GM21367 (cell line): Measurements from ENCODE around the gene CLRN3.

Experiments used
- ATAC-seq: cut with Tn5 transposase; IDR thresholded peaks from one replicate; pipeline ENCODE4 v1.9.1; 2021; ENCODE audit not compliant: unreplicated experiment

Gene CLRN3, protein sequence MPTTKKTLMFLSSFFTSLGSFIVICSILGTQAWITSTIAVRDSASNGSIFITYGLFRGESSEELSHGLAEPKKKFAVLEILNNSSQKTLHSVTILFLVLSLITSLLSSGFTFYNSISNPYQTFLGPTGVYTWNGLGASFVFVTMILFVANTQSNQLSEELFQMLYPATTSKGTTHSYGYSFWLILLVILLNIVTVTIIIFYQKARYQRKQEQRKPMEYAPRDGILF

DNA sequence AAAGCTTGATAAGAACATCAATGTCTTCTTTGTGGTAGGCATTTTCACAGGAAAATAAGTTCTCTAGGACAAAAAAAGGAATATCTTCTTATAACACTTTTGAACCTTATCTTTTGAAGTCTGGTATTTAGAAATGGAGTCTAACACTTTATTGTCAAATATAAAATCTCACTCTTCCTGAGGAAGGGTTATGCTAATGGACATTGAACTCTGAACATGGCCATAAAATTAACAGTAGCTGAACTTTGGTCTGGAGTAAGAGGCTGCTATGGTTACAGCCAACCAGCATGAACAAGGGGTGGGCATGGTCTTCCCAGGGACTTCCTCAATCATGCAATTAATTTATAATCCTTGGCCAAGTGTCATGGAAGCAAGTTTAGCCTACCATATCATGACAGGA, at the start of gene CLRN3:
TSS of gene CLRN3 (minus strand) at position 199 of the 400 bp plus-strand sequence. CDS start at position 42, 157 bp downstream.
- no peak for ATAC-seq

DNA sequence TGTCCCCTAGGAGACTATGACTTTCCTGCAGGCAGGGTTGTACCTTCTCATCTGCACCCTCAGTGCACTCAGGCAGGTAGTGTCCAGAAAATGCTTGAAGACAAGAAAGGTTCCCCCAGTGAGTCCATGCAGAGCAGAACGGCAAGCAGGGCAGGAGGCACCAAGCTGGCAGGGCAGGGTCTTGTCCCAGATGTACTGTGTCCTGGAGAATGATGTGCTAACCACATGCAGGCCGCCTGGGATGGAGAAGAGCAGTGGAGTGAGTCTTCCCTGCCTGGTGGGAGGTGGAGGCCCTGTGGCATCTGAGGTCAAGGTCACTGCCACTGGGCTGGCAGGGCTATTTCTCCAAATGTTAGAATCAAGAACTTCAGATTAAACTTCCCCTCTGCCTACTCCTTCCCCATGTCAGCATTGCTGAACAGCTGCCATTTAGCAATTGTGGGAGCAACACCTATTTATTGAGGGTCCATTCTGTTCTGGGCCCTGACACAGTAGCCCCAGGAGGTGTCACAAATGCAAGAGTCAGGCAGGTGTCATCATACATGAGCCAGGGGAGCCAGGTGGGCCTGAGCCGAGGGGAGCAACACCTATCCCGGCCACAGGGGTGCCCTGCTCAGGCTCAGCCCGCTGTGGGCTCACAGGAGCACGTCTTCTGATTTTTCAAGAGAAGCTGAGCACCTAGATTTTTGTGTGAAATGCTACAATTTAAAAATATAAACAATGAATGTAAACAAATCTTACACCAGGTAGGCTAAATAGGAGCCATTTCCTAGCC, 48.3 kb upstream of the CLRN3 start:
- ATAC-seq = no peak

DNA sequence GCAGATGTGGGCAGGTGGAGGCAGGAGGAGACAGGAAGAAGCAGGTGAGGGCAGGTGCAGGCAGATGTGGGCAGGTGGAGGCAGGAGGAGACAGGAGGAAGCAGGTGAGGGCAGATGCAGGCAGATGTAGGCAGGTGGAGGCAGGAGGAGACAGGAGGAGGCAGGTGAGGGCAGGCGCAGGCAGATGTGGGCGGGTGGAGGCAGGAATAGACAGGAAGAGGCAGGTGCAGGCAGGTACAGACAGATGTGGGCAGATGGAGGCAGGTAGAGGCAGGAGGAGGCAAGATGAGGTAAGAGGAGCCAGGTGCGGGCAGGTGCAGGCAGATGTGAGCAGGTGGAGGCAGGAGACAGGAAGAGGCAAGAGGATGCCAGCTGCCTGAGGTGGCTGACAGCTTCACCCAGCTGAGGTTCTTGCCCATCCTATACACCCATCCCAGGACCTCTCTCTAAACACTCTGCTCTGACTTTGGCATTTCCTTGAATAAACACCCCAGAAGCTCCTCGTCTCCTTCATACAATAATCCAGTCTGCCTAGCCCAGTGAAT, 47.1 kb upstream of the CLRN3 start:
- ATAC-seq = no peak

DNA sequence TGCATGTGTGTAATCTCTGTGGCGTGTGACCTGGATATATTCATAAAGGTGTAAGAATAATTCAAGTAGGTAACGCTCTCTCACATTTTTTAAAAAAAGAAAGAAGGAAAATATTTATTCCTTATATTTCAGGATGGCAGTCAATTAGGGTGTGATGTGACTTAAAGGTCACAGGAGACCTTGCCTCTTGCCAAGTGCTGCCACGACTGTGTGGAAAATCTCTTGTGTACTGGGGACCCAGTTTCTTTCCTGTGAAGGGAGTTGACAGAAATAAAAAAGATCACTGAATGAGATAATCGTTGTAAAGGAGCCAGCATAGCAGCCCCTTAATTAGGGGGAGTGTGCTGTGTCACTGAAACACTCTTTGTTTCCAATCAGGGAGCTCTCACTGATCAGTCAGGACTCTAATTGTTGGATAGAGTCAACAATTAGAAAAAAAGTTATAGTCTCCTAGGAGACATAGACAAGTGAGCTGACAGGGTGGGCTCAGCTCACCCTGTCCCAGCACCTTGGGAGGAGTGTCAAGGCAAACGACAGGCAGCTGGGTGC, 45.2 kb upstream of the CLRN3 start:
- ATAC-seq = no peak

DNA sequence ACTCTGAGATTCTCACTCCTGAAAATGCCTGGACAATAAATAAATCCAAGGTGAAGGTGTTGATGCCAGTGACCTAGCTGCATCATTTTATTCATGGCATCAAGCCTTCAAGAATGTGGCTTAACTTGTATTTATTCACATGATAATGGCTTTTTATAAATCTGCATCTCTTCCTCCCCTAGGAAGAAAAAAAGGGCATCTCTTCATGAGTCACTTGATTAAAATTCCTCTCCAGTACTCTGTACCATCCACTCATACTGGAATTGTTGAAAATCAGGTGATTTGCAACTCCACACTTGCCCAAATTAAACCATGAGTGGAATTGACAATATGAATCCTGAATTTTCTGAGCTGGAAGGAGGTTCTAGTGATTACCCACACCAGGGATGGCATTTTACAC, 44.3 kb upstream of the CLRN3 start:
- ATAC-seq = no peak

DNA sequence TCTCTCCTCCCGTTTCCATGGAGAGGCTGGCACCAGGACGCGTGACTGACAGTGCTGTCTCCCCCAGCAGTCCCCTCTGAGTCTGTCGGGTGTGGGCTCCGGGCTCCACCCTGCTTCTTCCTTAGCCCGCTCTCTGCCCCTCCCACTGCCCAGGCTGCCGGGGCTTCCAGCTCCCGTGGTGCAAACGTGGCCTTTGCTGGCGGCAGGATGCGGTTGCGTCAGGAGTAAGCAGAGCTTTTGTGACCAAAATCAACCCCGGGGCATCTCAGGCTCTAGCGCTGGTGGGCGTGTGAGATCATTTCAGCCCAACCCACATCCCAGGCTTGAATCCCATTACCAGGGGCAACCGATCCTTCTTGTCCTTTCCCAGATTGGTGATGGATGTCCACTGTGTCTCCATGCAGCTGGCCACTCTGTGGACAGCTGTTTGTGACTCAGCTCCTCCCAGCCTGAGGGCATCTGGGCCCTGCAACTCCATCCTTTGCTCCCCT, 42.4 kb upstream of the CLRN3 start:
- no peak for ATAC-seq

DNA sequence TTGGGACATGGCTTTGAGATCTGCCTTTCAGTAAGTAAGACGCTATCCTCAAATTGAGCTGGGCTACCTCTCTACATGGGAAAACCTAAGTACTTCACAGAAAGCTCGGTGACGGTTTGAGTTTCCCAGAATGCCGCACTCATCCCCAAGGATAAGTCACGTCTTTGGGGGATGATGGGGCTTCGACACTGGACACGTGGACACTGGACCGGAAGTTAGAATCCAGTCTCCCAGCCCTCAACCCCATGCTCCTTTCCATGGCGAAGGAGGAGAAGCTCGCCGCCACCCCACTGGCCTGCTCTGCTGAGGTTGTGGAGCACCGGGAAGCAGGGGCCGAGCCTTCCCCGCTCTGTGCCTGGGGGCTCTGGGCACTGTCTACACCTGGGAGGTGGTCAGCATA, 41.6 kb upstream of the CLRN3 start:
- ATAC-seq = no peak

DNA sequence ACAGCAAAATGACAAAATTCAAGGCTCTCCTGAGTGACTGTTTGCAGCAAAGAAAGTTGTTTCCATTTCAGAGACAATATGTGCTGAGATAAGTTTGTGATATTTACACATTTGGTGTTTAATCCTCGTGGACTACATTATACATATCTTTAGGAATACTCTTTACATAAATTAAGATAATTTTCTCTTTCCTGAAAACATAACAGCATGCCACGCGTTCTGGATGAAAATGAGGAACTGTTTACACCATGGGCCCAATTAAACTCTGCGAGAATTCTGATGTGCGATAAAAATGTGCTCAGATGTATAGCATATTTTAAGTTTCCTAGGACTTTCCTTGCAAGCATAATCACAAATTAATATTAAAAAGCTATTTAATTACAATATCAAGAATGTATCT, 40.5 kb upstream of the CLRN3 start:
- no peak for ATAC-seq

DNA sequence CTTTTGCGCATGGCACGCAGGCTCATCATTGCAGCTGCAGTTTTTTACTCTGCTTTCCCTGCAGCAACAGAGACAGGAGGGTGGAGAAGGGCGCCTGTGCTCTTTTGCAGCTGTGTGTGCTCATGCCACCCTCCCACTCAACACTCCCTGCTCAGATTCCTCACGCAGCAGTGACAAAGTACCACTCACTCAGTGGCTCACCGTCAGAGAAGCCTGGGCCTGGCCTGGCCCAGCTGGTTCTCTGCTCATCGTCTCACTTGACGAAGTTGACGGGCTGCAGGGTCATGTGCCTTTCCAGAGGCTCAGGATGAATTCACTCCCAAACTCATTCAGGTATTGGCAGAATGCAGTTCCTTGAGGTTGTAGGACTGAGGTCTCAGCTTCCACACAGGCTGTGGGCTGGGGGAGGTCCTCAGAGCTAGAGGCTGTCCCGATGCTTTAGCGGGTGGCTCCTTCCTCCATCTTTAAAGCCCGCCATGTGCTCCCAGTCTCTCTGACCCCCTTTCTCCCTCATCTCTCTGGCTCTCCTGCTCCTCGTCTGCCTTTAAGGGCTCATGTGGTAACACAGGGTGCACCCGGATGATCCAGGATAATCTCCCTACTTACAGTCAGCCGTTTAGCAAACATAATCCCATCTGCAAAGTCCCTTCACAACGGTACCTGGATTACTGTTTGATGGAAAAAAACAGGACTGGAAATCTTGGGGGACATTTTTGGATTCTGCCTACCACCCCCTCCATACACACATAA, 40.0 kb upstream of the CLRN3 start:
- ATAC-seq = no peak

DNA sequence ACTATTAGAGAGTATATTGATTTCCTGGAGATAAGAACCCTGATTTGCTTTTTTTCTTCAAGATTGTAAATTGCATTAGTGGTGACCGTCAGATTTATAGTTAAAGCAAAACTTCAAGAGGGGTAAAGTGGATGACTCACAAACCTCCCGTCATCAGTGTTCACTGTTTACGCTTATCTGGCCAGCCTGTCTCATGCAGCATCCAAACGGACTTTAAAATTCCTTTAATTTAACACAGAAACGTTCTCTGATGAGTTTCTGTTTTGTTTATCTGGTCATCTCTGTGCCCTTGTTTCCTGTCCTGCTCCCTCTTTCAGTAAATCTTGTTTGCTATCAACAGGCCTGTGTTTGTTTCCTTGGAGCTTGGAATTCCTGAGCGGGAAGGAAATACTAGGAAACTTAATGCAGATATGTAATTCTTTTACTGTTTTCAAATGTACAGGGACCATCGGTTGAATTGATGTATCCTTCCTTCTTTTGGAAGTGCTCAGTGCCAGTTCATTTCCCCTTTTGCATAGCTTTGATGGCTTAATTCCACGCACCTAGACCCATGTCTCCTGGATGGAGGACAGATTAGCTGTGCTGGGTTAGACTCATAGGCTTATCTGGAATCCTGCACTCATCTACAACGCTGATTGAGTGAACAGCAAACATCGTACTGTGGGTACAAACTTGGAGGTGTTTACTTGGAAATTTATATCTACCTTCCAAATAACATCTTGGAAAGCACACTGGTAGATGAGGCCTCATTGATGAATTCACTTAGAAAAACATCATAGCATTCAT, 35.5 kb upstream of the CLRN3 start:
- no peak for ATAC-seq

DNA sequence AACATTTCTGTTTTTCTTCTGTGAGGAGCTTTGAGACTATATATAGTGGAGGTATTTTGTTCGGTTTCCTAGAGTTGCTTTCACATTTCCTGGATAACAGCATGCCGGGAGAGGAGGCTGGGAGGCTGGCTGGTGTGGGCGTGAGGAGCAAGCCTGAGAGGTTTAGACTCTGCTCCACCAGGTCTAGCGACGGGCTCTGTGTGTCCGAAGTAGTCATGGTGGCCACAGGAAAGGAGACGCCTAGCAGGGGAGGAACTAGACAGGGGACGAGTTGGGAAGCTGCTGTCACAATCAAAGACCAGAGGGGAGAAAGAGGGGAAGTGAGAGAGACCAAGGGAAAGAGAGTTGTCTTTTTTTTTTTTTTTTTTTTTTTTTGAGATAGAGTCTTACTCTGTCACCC, 33.7 kb upstream of the CLRN3 start:
- no peak for ATAC-seq

DNA sequence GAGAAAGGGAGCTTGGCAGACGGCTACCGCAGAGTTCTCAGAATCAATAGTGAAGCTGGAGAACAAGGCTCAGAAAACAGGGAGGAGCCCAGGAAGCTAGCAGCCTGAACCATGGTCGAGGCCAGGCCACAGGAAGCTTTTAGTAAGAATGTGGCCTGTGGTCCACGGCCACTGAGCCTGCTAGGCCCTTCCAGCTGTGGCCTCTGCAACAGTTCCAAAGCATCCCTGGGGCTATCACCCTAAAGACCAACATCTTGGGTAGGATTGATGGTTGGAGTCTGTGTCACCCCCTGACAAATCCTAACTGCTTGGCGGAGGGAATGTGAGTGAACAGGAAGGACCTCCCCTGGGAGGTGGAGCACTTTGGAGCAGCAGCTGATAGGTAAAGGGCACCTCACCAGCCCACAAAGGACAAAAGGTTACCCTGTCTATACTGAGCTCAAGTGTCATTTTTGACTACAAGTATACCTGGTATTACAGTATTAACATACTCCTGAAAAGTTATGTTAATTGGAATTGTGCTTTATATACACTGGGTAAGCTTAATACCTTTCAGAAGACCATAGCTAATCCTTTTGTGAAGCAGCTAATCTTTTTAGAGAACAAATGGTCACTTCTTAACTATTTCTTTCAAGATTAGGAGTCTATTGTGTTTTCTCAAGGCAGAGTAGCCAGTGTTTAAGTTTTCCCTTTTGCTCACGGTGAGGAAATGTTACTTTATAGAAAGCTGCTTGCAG, 32.9 kb upstream of the CLRN3 start:
- ATAC-seq = no peak

DNA sequence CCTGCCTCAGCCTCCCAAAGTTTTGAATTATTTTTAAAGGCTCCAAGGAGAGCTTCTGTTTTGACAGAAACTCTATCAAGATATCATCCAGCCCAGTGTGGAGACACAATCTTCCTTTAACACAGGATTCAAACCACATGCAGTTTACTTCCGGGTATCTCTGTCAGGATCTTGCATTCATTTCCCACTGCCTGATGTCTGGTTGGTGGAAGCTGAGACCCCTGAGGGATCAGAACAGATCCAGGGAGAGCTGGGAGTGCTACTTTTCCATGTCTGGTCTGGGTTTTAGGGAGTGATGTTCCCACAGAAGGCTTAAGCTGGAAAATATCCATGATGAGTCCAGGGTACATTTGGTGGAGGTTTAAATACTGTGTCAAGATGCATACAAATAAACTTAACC, 30.9 kb upstream of the CLRN3 start:
- ATAC-seq = no peak

DNA sequence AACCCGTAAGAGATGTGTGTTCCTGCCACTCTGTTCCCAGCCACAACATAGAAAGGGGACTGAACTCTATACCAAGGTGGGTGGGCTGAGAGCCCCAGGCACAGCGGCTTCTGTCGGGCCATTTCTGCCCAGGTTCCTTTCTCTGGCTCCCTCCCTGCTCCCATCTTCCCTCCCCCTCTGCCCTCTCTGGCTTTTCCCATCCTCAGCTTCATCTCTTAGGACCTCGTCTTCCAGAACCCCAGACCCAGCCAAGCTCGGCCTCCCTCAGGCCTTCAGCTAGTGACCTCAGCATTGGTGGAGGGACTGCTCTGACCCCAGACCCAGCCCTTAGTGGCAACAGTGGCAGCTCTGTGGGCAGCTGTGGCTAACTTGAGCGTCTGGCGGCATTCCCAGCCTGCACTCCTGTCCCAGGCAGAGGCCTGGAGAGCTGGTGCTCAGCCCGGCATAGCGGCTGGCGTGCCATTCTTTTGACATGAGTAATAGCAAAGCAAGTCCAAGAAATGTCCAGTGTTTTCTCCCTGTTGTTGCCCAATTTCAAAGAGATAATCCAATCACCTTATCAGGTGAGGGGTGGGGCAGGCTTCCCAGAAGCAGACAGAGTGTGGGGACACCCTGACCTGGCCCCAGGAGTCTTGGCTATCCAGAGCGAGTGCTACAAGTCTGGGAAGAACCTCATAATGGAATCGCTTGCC, 30.1 kb upstream of the CLRN3 start:
- ATAC-seq = no peak

DNA sequence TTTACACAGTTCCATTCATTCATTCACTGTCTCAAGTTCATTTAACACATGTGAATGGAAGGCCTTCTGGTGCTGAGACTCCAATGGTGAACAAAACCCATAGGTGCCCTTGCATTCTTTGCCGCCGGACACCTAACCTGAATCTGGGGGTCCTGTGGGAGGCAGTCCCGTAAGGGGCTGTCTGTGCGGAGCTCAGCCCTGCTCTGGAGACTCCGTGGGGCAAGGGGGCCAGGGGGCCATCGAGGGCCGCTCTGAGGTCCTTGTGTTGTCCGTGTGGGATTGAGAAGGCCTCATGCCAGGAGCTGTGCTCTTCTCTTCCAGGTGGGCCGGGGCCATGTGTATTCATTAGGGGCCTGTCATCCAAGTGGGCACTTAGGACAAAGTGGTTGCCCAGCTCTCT, 29.5 kb upstream of the CLRN3 start:
- no peak for ATAC-seq

DNA sequence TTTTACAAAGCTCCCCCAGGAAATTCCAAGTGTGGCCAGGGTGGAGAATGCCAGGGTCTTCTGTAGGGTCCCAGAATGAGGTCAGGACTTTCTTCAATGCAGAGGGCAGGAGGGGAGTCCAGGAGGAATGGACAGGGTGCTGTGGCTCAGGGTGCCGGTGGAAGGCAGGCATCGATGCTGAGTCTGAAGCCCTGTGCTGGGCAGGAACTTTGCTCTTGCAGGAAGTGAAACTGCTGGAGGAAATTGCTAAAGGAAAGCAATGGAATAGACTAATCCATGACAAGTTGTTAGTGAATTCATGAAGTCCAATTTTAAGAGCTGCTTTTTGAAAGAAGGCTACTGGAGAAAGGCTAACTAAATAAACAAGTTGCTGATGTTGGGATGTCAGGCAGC, 29.0 kb upstream of the CLRN3 start:
- ATAC-seq = no peak

DNA sequence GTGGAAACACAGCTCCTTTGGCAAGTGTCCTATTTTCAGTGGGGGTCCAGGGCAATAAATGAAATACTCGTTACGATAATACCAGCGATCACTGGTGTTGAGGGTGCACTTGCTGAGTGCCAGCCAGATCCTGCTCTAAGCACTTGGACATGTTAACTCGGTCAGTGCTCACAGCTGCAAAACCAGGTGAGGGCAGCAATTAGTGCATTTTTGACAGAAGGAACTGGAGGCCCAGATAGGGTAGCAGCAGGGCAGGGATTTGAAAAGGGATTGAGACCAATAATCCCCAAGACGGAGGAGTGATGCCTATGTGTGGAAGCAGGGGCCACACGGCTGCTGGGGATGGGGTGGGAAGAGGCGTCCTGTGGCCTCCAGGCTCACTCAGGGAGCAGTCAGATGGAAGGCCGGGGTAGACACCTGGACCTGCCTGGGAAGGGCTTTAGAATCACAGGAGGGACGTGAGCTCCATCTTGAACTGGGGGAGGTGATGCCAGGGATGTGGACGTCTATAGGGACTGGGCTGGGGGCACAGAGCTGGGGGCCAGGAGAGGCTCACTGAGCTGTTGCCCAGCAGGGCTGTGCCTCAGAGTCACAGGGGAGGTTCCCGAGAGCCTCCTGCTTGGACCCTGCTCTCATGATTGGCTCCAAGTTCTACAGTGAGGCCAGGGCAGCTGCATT, 28.5 kb upstream of the CLRN3 start:
- ATAC-seq = no peak

DNA sequence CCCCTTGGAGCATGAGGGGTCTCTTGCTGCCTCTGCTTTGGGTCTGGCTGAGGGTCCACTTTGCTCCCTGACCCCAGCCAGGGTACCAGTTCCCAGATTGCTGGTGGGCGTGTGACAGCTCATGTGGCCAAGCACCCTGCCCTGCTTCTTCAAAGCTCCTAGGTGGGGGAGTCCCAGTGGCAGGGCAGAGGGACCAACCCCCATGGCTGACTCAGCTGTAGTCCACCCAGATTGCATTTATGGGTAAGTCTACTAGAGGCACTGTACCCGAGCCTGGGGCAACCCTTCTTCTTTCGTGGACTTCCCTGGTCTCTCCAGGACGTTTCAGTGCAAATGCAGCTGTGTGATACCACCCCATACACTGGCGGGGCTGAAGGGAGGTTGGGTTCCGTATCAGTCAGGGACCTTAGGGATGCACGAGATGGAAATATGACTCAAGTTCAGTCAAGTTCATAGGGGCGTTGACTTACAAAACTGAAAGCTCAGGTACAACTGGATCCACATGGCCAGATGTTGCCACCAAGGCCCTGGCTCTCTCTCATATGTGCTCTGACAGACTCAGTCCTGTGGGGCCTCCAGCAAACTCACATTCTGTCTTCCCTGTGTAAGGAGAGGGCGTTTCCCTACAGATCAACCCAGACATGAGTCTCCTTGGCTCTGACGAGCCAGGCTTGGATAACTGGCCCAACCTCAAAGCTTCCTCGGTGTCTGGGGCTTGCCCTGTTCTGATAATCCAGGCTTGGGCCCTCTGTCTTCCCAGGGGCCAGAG, 27.7 kb upstream of the CLRN3 start:
- ATAC-seq = no peak
